OCI-LY7 (cell line): ENCODE results near the gene ECE1.

Experiments
- EZH2phosphoT487 ChIP-seq: fragments of 200-600 bp; sonication (generic); IDR thresholded peaks from 2 replicates; pipeline ENCODE4 v1.6.1; 2018; ENCODE audit warnings: low read depth, borderline replicate concordance, mild to moderate bottlenecking, mixed run types, antibody characterized with exemption, low read length, moderate library complexity, mixed read lengths
- TF ChIP-seq, protein P1 (sequence below): fragments of 200-600 bp; sonication (generic); conservative IDR thresholded peaks from 2 replicates; pipeline ENCODE4 v1.5.1; 2014; ENCODE audit warnings: mild to moderate bottlenecking, antibody characterized with exemption, low read length, moderate library complexity, mixed read lengths

DNA sequence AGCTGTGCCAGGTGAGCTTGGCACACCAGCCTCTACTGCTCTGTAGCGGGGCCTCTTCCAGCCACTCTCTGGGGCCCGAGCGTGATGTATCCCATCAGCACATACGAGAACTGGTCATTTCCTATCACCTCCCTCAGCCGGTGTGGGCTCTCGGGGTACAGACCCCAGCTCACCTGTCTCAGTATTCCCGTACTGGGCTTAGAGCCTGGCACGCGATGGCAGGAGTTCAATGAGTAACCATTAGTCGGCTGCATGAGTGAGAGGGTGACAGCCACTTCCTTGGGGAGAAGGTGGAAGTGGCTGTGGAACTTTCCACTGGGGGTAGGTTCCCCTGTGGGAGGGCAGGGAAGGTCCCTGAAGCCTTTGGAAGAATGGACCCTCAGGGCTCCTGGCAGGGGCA, 46.1 kb downstream of the ECE1 start:
- TF ChIP-seq, protein P1, sequence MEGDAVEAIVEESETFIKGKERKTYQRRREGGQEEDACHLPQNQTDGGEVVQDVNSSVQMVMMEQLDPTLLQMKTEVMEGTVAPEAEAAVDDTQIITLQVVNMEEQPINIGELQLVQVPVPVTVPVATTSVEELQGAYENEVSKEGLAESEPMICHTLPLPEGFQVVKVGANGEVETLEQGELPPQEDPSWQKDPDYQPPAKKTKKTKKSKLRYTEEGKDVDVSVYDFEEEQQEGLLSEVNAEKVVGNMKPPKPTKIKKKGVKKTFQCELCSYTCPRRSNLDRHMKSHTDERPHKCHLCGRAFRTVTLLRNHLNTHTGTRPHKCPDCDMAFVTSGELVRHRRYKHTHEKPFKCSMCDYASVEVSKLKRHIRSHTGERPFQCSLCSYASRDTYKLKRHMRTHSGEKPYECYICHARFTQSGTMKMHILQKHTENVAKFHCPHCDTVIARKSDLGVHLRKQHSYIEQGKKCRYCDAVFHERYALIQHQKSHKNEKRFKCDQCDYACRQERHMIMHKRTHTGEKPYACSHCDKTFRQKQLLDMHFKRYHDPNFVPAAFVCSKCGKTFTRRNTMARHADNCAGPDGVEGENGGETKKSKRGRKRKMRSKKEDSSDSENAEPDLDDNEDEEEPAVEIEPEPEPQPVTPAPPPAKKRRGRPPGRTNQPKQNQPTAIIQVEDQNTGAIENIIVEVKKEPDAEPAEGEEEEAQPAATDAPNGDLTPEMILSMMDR, result no peak
- no peak for TF ChIP-seq EZH2phosphoT487
